Loucy (cell line): ENCODE measurements around the gene GLRB.

Source experiments
- H2AFZ ChIP-seq: fragments of 200-600 bp; sonication (generic); 2 replicates; pipeline ENCODE4 v1.6.0; 2016; ENCODE audit warnings: antibody characterized with exemption, mild to moderate bottlenecking, low read length, moderate library complexity
- H3F3A ChIP-seq: fragments of 200-600 bp; 2 replicates; pipeline ENCODE4 v1.6.0; 2016; ENCODE audit warnings: antibody characterized with exemption, low read depth, mild to moderate bottlenecking
- H3K27me3 ChIP-seq: fragments of 200-600 bp; sonication (generic); 2 replicates; pipeline ENCODE4 v1.6.1; 2014; ENCODE audit warnings: low read length, mild to moderate bottlenecking; ENCODE audit not compliant: insufficient read depth, poor library complexity, severe bottlenecking
- H3K36me3 ChIP-seq: fragments of 200-600 bp; sonication (generic); 2 replicates; pipeline ENCODE4 v1.6.1; 2016; ENCODE audit warnings: low read length; ENCODE audit not compliant: insufficient read depth
- H3K4me1 ChIP-seq: fragments of 200-600 bp; sonication (generic); 2 replicates; pipeline ENCODE4 v1.5.1; 2014; ENCODE audit warnings: low read length, mild to moderate bottlenecking; ENCODE audit not compliant: insufficient read depth, poor library complexity, severe bottlenecking
- H3K4me2 ChIP-seq: fragments of 200-600 bp; sonication (generic); 2 replicates; pipeline ENCODE4 v1.6.0; 2014; ENCODE audit warnings: antibody characterized with exemption, low read length, low read depth, mild to moderate bottlenecking; ENCODE audit not compliant: poor library complexity, severe bottlenecking
- H3K4me3 ChIP-seq: fragments of 200-600 bp; sonication (generic); 2 replicates; pipeline ENCODE4 v1.5.1; 2014; ENCODE audit warnings: low read length, mild to moderate bottlenecking, mixed read lengths; ENCODE audit not compliant: poor library complexity, severe bottlenecking
- H3K79me2 ChIP-seq: fragments of 200-600 bp; sonication (generic); 2 replicates; pipeline ENCODE4 v1.6.1; 2014; ENCODE audit warnings: low read length; ENCODE audit not compliant: insufficient read depth
- H3K9ac ChIP-seq: fragments of 200-600 bp; sonication (generic); 2 replicates; pipeline ENCODE4 v1.6.0; 2014; ENCODE audit warnings: mild to moderate bottlenecking, low read depth, low read length, moderate library complexity; ENCODE audit not compliant: poor library complexity, severe bottlenecking
- H3K9me2 ChIP-seq: fragments of 200-600 bp; sonication (generic); replicated peaks from 2 replicates; pipeline ENCODE4 v1.6.1; 2016; ENCODE audit warnings: low read depth, low read length, mixed read lengths
- H3K9me3 ChIP-seq: fragments of 200-600 bp; sonication (generic); 2 replicates; pipeline ENCODE4 v1.6.1; 2014; ENCODE audit warnings: mild to moderate bottlenecking, antibody characterized with exemption, low read length, low read depth; ENCODE audit not compliant: insufficient read depth
- H4K20me1 ChIP-seq: fragments of 200-600 bp; sonication (generic); 2 replicates; pipeline ENCODE4 v1.6.0; 2014; ENCODE audit warnings: antibody characterized with exemption, low read length, mild to moderate bottlenecking; ENCODE audit not compliant: insufficient read depth, poor library complexity, severe bottlenecking
- CTCF ChIP-seq: fragments of 200-600 bp; sonication (generic); conservative IDR thresholded peaks from 2 replicates; pipeline ENCODE4 v1.5.1; 2014; ENCODE audit warnings: mild to moderate bottlenecking, antibody characterized with exemption, low read length
- EZH2phosphoT487 ChIP-seq: fragments of 200-600 bp; IDR thresholded peaks from 2 replicates; pipeline ENCODE4 v1.6.1; 2018; ENCODE audit warnings: antibody characterized with exemption, mild to moderate bottlenecking, moderate library complexity, borderline replicate concordance

The GLRB gene

GRCh38 chr4:157127571-157127970, 51.6 kb downstream of the GLRB start:
- TF ChIP-seq EZH2phosphoT487 (no peak), CTCF (no peak)
- H3K27me3 ChIP-seq: no peaks in the 10 kb centered on the region
- no peaks in the 10 kb centered on the region for H3K79me2 ChIP-seq
- H4K20me1 ChIP-seq: no peaks in the 10 kb centered on the region
- no peaks in the 10 kb centered on the region for H3K9me3 ChIP-seq
- H2AFZ ChIP-seq: no peak overlapping the region
- H3K9ac ChIP-seq: no peak overlapping the region
- H3K9me2 ChIP-seq: no peaks in the 10 kb centered on the region
- no peaks in the 10 kb centered on the region for H3K4me1 ChIP-seq
- H3K4me2 ChIP-seq: no peak overlapping the region
- H3K4me3 ChIP-seq: no peak overlapping the region
- no peaks in the 10 kb centered on the region for H3K36me3 ChIP-seq
- no peaks in the 10 kb centered on the region for H3F3A ChIP-seq

GRCh38 chr4:157128395-157128794, 52.4 kb downstream of the GLRB start:
- no peaks in the 10 kb centered on the region for H3F3A ChIP-seq
- no peak overlapping the region for H3K9ac ChIP-seq
- no peaks in the 10 kb centered on the region for H3K4me1 ChIP-seq
- no peaks in the 10 kb centered on the region for H3K27me3 ChIP-seq
- no peak for TF ChIP-seq CTCF
- no peak for TF ChIP-seq EZH2phosphoT487
- no peaks in the 10 kb centered on the region for H3K9me3 ChIP-seq
- H3K36me3 ChIP-seq: no peaks in the 10 kb centered on the region
- no peaks in the 10 kb centered on the region for H3K9me2 ChIP-seq
- H2AFZ ChIP-seq: no peak overlapping the region
- no peaks in the 10 kb centered on the region for H4K20me1 ChIP-seq
- H3K79me2 ChIP-seq: no peaks in the 10 kb centered on the region
- no peak overlapping the region for H3K4me2 ChIP-seq
- H3K4me3 ChIP-seq: no peak overlapping the region

- Histone ChIP-seq H4K20me1 (no peaks in the 10 kb centered on the region), H3K4me1 (no peaks in the 10 kb centered on the region), H3K9me3 (no peaks in the 10 kb centered on the region), H3F3A (no peaks in the 10 kb centered on the region), H3K36me3 (no peaks in the 10 kb centered on the region), H3K27me3 (no peaks in the 10 kb centered on the region), H3K9me2 (no peaks in the 10 kb centered on the region), H3K4me2 (no peak overlapping the region), H3K9ac (no peak overlapping the region), H3K4me3 (no peak overlapping the region), H2AFZ (no peak overlapping the region), H3K79me2 (no peaks in the 10 kb centered on the region)
- TF ChIP-seq EZH2phosphoT487 (no peak), CTCF (no peak)
Measured at GRCh38 chr4:157141976-157142375, 66.0 kb downstream of the GLRB start.
